ENCODE measurements around the gene GALNT9. TPM values are rescaled to one million over a fixed set of nuclear protein-coding genes. Genes with fewer than 3 reads are reported as not detected.

Gene GALNT9
- total and polyA plus RNA-seq, 10 donors = 0.20 to 2.4 (median 0.84) TPM

- no peak for DNase-seq
- Histone ChIP-seq H3K4me3 (no peak overlapping the region), H3K27me3 (replicated peaks in 1 of 7) (no peaks in the 10 kb centered on the region), H3K9me3 (no peaks in the 10 kb centered on the region), H3K4me1 (peaks cover 0 to 31% (median 9%) of the 10 kb centered on the region in 6 donors), H3K27ac (no peak overlapping the region), H3K36me3 (no peaks in the 10 kb centered on the region)
- intact Hi-C loops (cut with DNase I; ENCODE audit: low total_unique reads) = no loop called here
- TF ChIP-seq POLR2A (IDR thresholded peaks at IDR 0.05) = no peak
- TF ChIP-seq CTCF (IDR thresholded peaks at IDR 0.05 in 8 of 11, conservative IDR thresholded peaks at IDR 0.05 in 3 of 11) = no peak
- TF ChIP-seq POLR2AphosphoS5 (IDR thresholded peaks at IDR 0.05) = no peak
Observed at GRCh38 chr12:132239392-132239791, 90.0 kb downstream of the GALNT9 start.

- Histone ChIP-seq H3K36me3 (no peaks in the 10 kb centered on the region), H3K4me1 (peaks cover 0 to 31% (median 9%) of the 10 kb centered on the region in 6 donors), H3K27me3 (replicated peaks in 1 of 7) (no peaks in the 10 kb centered on the region), H3K9me3 (no peaks in the 10 kb centered on the region), H3K27ac (no peak overlapping the region), H3K4me3 (no peak overlapping the region)
- intact Hi-C loops (cut with DNase I; ENCODE audit: low total_unique reads) = no loop called here
- DNase-seq = peak; percentile 1
- TF ChIP-seq POLR2A (IDR thresholded peaks at IDR 0.05) (no peak), CTCF (IDR thresholded peaks at IDR 0.05 in 8 of 11, conservative IDR thresholded peaks at IDR 0.05 in 3 of 11) (no peak), POLR2AphosphoS5 (IDR thresholded peaks at IDR 0.05) (no peak)
- WGBS, 5 donors = 69 to 83% (median 80%) methylated on average over 5 of the region's 5 CpGs
Observed at GRCh38 chr12:132238884-132239283, 90.5 kb downstream of the GALNT9 start.

DNA sequence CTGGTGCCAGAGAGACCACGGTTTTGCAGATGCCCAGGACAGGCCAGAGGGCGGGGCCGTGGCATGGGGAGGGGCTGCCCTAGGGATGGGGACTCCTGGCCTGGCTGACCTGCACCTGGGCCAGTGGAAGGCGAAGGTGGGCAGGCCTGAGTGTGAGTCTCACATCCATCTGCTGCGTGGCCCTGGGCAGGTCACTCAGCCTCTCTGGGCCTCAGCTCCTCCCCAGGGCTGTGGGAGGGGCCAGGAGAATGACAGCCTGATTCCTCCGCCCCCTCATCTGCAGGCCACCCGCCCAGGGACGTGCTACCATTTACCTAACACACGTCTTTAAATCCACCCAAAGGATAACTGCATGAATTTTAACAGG is 90.9 kb downstream of the GALNT9 start:
- peaks cover 0 to 31% (median 9%) of the 10 kb centered on the region in 6 donors for H3K4me1 ChIP-seq
- TF ChIP-seq POLR2AphosphoS5 (IDR thresholded peaks at IDR 0.05) = no peak
- H3K27me3 ChIP-seq (replicated peaks in 1 of 7) = no peaks in the 10 kb centered on the region
- WGBS, 5 donors = 66 to 80% (median 75%) methylated on average over 4 to 9 of the region's 9 CpGs
- H3K27ac ChIP-seq = no peak overlapping the region
- intact Hi-C loops (cut with DNase I; ENCODE audit: low total_unique reads) = no loop called here
- no peaks in the 10 kb centered on the region for H3K9me3 ChIP-seq
- no peaks in the 10 kb centered on the region for H3K36me3 ChIP-seq
- DNase-seq = peak; percentile 69
- H3K4me3 ChIP-seq = no peak overlapping the region

DNA sequence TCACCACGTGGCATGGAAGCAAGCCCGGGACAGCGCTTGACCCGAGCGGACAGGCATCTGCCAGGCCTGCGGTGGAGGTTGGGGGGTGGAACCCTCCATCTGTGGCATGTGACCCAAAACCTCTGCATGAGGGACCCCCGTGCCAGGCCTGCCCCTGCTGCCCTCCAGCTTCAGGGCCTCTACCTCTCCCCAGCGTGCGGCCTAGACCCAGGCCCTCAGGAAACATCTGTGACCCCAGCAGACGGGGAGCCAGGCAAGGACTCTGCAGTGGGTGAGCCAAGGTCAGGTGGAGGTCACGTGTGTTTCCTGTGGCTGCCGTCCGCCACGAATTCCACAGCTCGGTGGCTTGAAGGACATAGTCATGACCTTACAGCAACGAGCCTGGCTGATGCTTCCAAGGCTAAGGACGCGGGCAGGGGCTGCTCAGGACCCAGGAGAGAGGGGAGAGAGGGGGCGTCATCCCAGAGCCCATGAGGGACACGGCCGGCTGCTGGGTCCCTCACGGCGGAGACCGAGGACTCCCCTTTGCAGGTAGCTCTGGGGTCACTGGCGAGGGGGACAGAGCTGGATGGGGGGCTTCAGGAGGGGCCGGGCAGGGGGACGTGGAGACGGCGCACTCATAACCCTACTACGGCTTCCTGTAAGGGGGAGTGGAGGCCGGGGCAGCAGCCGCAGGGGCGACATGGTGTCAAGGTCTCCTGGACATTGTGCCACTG is 91.5 kb downstream of the GALNT9 start:
- H3K9me3 ChIP-seq = no peaks in the 10 kb centered on the region
- TF ChIP-seq CTCF (IDR thresholded peaks at IDR 0.05 in 8 of 11, conservative IDR thresholded peaks at IDR 0.05 in 3 of 11) (no peak), POLR2AphosphoS5 (IDR thresholded peaks at IDR 0.05) (peak; percentile 6 to 60 (median 51))
- peaks cover 0 to 31% (median 9%) of the 10 kb centered on the region in 6 donors for H3K4me1 ChIP-seq
- intact Hi-C loops (cut with DNase I; ENCODE audit: low total_unique reads) = no loop called here
- no peaks in the 10 kb centered on the region for H3K27me3 ChIP-seq (replicated peaks in 1 of 7)
- DNase-seq = peak; percentile 72
- no peak overlapping the region for H3K27ac ChIP-seq
- H3K36me3 ChIP-seq = no peaks in the 10 kb centered on the region
- no peak overlapping the region for H3K4me3 ChIP-seq
- WGBS, 5 donors = 58 to 70% (median 66%) methylated on average over 20 to 33 of the region's 33 CpGs
